Measurements from ENCODE around the gene RBBP4. TPM values are rescaled to one million over a fixed set of nuclear protein-coding genes. Genes with fewer than 3 reads are reported as not detected.

The RBBP4 gene
- total and polyA plus RNA-seq, 4 donors: 31.4 to 114 (median 73.5) TPM

DNA sequence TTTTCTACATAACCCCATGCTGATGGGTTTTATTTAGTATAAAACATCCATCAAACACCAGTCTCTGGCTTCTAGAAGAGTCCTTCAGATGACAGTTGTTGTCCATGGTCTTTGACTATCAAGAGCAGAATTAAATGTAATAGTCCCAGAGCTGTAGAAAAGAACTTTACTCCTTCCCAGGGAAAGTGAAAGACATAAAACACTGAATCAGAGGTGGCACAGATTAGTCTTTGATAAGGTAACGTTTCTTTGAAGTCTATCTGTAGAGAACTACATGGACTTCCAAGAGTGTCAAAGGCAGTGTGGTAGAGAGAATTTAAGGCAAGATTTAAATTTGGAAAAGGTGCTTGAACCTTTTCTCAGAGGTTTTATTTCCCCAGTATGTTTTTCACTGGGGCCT is 29.6 kb downstream of the RBBP4 start:
- Histone ChIP-seq H3K4me1 (ENCODE audit: control insufficient read depth in 1 of 2, insufficient read depth in 2 of 2, low read length in 2 of 2) (peaks cover 0 to 2% of the 10 kb centered on the region in 2 donors), H3K36me3 (ENCODE audit: control insufficient read depth in 1 of 2, insufficient read depth in 2 of 2, low read length in 1 of 2) (peaks cover 0 to 8% of the 10 kb centered on the region in 2 donors), H3K9me3 (ENCODE audit: control insufficient read depth, low read length) (no peaks in the 10 kb centered on the region), H3K4me3 (ENCODE audit: low read length in 2 of 2) (no peak overlapping the region), H3K27ac (ENCODE audit: low read depth in 1 of 2, low read length in 2 of 2) (no peak overlapping the region), H3K27me3 (ENCODE audit: control insufficient read depth in 1 of 2, insufficient read depth in 2 of 2, low read length in 1 of 2) (no peaks in the 10 kb centered on the region)
- WGBS, 2 donors: 62 to 71% methylated on average over 1 of the region's 1 CpG
- intact Hi-C loops (cut with DNase I): loop anchor here in 1 of 2 donors (2.0 kb wide), 1 partner anchor 50 kb away; no protein-coding TSS in a partner anchor
- ATAC-seq (ENCODE audit: low FRiP score) (no peak), DNase-seq (no peak)

DNA sequence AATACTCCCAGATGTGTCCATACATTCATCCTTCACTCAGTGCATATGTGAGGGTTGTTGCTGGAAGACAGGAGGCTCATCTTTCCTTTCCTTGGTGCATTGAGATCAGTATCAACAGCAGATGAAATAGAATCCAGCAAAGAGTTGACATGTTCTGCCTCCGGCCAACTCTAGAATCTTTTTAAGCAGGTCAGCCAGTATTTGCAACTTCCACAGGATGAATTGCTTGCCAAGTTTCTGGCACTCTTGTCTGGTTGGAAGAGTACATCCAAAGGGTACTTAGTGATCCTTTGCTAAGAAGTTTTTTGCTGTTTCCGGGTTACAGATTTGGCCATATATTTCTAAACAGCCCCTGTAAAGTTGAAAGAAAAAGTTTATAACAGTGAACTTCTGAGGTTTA is 30.5 kb downstream of the RBBP4 start:
- Histone ChIP-seq H3K9me3 (ENCODE audit: control insufficient read depth, low read length) (no peaks in the 10 kb centered on the region), H3K27ac (ENCODE audit: low read depth in 1 of 2, low read length in 2 of 2) (no peak overlapping the region), H3K4me1 (ENCODE audit: control insufficient read depth in 1 of 2, insufficient read depth in 2 of 2, low read length in 2 of 2) (peaks cover 0 to 2% of the 10 kb centered on the region in 2 donors), H3K27me3 (ENCODE audit: control insufficient read depth in 1 of 2, insufficient read depth in 2 of 2, low read length in 1 of 2) (no peaks in the 10 kb centered on the region), H3K36me3 (ENCODE audit: control insufficient read depth in 1 of 2, insufficient read depth in 2 of 2, low read length in 1 of 2) (peaks cover 0 to 6% of the 10 kb centered on the region in 2 donors), H3K4me3 (ENCODE audit: low read length in 2 of 2) (no peak overlapping the region)
- DNase-seq (no peak), ATAC-seq (ENCODE audit: low FRiP score) (peak; percentile 44)
- intact Hi-C loops (cut with DNase I): loop anchor here in 1 of 2 donors (2.0 kb wide), 1 partner anchor 49 kb away; no protein-coding TSS in a partner anchor
- 7% methylated on average over 2 of the region's 2 CpGs for WGBS, 2 donors

DNA sequence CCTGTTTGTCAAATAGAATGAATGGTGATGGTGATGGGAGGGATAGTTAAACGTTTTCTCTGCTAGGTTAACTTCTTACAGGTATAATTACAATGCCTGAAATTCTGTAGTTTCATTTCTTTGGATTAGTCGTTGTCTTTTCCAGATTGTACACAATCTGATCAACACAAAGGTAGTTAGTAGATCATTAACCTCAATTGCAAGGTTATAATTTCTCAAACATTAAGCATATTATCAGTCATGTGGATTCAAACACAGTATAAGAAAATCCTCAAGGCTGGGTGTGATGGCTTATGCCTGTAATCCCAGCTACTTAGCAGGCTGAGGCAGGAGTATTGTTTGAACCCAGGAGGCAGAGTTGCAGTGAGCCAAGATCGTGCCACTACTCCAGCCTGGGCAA is 31.0 kb downstream of the RBBP4 start:
- 71 to 75% methylated on average over 3 of the region's 3 CpGs for WGBS, 2 donors
- intact Hi-C loops (cut with DNase I): loop anchor here in 1 of 2 donors (2.0 kb wide), 1 partner anchor 49 kb away; no protein-coding TSS in a partner anchor
- Histone ChIP-seq H3K27ac (ENCODE audit: low read depth in 1 of 2, low read length in 2 of 2) (no peak overlapping the region), H3K27me3 (ENCODE audit: control insufficient read depth in 1 of 2, insufficient read depth in 2 of 2, low read length in 1 of 2) (no peaks in the 10 kb centered on the region), H3K36me3 (ENCODE audit: control insufficient read depth in 1 of 2, insufficient read depth in 2 of 2, low read length in 1 of 2) (peaks cover 0 to 6% of the 10 kb centered on the region in 2 donors), H3K4me1 (ENCODE audit: control insufficient read depth in 1 of 2, insufficient read depth in 2 of 2, low read length in 2 of 2) (peaks cover 0 to 2% of the 10 kb centered on the region in 2 donors), H3K4me3 (ENCODE audit: low read length in 2 of 2) (no peak overlapping the region), H3K9me3 (ENCODE audit: control insufficient read depth, low read length) (no peaks in the 10 kb centered on the region)
- no peak for ATAC-seq (ENCODE audit: low FRiP score)
- DNase-seq: no peak

- 58 to 63% methylated on average over 3 of the region's 3 CpGs for WGBS, 2 donors
- no peak for ATAC-seq (ENCODE audit: low FRiP score)
- H3K36me3 ChIP-seq (ENCODE audit: control insufficient read depth in 1 of 2, insufficient read depth in 2 of 2, low read length in 1 of 2): peaks cover 0 to 6% of the 10 kb centered on the region in 2 donors
These were observed 32.4 kb downstream of the RBBP4 start for GRCh38 chr1:32683397-32683796.

DNA sequence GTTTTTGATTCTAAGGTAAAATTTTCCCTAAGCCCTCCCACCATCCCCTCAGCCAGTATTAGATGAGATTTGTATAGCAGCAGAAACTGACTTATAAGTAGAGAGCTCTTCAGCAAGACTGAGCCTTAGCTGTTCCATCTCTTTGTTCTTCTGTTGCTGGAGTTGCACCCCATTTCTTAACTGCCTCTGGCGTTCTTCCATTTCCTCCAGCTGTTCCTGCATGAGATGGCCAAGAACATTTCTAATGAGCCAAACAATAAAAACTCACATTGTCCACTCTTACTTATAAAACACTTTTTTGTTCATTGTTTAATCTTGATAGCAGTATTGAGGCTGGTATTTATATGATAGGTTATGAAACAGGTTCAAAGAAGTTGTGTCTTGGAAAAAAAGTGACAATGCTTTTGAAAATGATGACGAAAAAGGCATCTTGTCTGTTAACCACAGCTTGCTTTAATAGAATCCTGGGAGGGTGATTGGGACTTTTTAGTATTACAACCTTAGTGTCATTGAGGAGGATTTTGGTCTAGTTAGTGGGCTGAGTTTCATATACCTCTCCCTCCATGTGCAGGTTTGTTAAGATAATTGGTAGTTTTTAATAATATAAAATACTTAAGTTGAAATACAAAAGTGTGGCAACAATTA is 33.3 kb downstream of the RBBP4 start:
- H3K4me1 ChIP-seq (ENCODE audit: control insufficient read depth in 1 of 2, insufficient read depth in 2 of 2, low read length in 2 of 2): peaks cover 0 to 2% of the 10 kb centered on the region in 2 donors
- DNase-seq: no peak
- intact Hi-C loops (cut with DNase I): no loop called here
- no peaks in the 10 kb centered on the region for H3K27me3 ChIP-seq (ENCODE audit: control insufficient read depth in 1 of 2, insufficient read depth in 2 of 2, low read length in 1 of 2)
- H3K9me3 ChIP-seq (ENCODE audit: control insufficient read depth, low read length): no peaks in the 10 kb centered on the region
- peaks cover 0 to 6% of the 10 kb centered on the region in 2 donors for H3K36me3 ChIP-seq (ENCODE audit: control insufficient read depth in 1 of 2, insufficient read depth in 2 of 2, low read length in 1 of 2)
- H3K4me3 ChIP-seq (ENCODE audit: low read length in 2 of 2): no peak overlapping the region
- WGBS, 2 donors: 40 to 42% methylated on average over 2 of the region's 2 CpGs
- no peak overlapping the region for H3K27ac ChIP-seq (ENCODE audit: low read depth in 1 of 2, low read length in 2 of 2)
- ATAC-seq (ENCODE audit: low FRiP score): peak; percentile 38

More at GRCh38 chr1:32683397-32683796, 32.4 kb downstream of the RBBP4 start:
- no peak overlapping the region for H3K4me3 ChIP-seq (ENCODE audit: low read length in 2 of 2)
- intact Hi-C loops (cut with DNase I): no loop called here
- no peaks in the 10 kb centered on the region for H3K27me3 ChIP-seq (ENCODE audit: control insufficient read depth in 1 of 2, insufficient read depth in 2 of 2, low read length in 1 of 2)
- DNase-seq: no peak
- peaks cover 0 to 2% of the 10 kb centered on the region in 2 donors for H3K4me1 ChIP-seq (ENCODE audit: control insufficient read depth in 1 of 2, insufficient read depth in 2 of 2, low read length in 2 of 2)
- no peak overlapping the region for H3K27ac ChIP-seq (ENCODE audit: low read depth in 1 of 2, low read length in 2 of 2)
- no peaks in the 10 kb centered on the region for H3K9me3 ChIP-seq (ENCODE audit: control insufficient read depth, low read length)

GRCh38 chr1:32685498-32685897 is 34.5 kb downstream of the RBBP4 start:
- H3K9me3 ChIP-seq (ENCODE audit: control insufficient read depth, low read length): no peaks in the 10 kb centered on the region
- ATAC-seq (ENCODE audit: low FRiP score): no peak
- H3K36me3 ChIP-seq (ENCODE audit: control insufficient read depth in 1 of 2, insufficient read depth in 2 of 2, low read length in 1 of 2): peaks cover 0 to 6% of the 10 kb centered on the region in 2 donors
- no peak overlapping the region for H3K4me3 ChIP-seq (ENCODE audit: low read length in 2 of 2)
- 59 to 60% methylated on average over 2 of the region's 2 CpGs for WGBS, 2 donors
- no peaks in the 10 kb centered on the region for H3K27me3 ChIP-seq (ENCODE audit: control insufficient read depth in 1 of 2, insufficient read depth in 2 of 2, low read length in 1 of 2)
- intact Hi-C loops (cut with DNase I): no loop called here
- DNase-seq: no peak
- H3K4me1 ChIP-seq (ENCODE audit: control insufficient read depth in 1 of 2, insufficient read depth in 2 of 2, low read length in 2 of 2): peaks cover 0 to 2% of the 10 kb centered on the region in 2 donors
- no peak overlapping the region for H3K27ac ChIP-seq (ENCODE audit: low read depth in 1 of 2, low read length in 2 of 2)

GRCh38 chr1:32686387-32686786 is 35.4 kb downstream of the RBBP4 start:
- ATAC-seq (ENCODE audit: low FRiP score): no peak
- WGBS, 2 donors: 91 to 97% methylated on average over 2 of the region's 2 CpGs
- H3K27ac ChIP-seq (ENCODE audit: low read depth in 1 of 2, low read length in 2 of 2): peak overlapping the region in 1 of 2 donors; percentile 19
- H3K4me1 ChIP-seq (ENCODE audit: control insufficient read depth in 1 of 2, insufficient read depth in 2 of 2, low read length in 2 of 2): peaks cover 0 to 2% of the 10 kb centered on the region in 2 donors
- intact Hi-C loops (cut with DNase I): no loop called here
- peaks cover 0 to 6% of the 10 kb centered on the region in 2 donors for H3K36me3 ChIP-seq (ENCODE audit: control insufficient read depth in 1 of 2, insufficient read depth in 2 of 2, low read length in 1 of 2)
- no peaks in the 10 kb centered on the region for H3K9me3 ChIP-seq (ENCODE audit: control insufficient read depth, low read length)
- no peaks in the 10 kb centered on the region for H3K27me3 ChIP-seq (ENCODE audit: control insufficient read depth in 1 of 2, insufficient read depth in 2 of 2, low read length in 1 of 2)
- no peak for DNase-seq
- H3K4me3 ChIP-seq (ENCODE audit: low read length in 2 of 2): no peak overlapping the region

- Histone ChIP-seq H3K4me3 (ENCODE audit: low read length in 2 of 2) (peak overlapping the region in 1 of 2 donors; percentile 34), H3K27me3 (ENCODE audit: control insufficient read depth in 1 of 2, insufficient read depth in 2 of 2, low read length in 1 of 2) (no peaks in the 10 kb centered on the region), H3K9me3 (ENCODE audit: control insufficient read depth, low read length) (no peaks in the 10 kb centered on the region), H3K36me3 (ENCODE audit: control insufficient read depth in 1 of 2, insufficient read depth in 2 of 2, low read length in 1 of 2) (no peaks in the 10 kb centered on the region), H3K27ac (ENCODE audit: low read depth in 1 of 2, low read length in 2 of 2) (peak overlapping the region; percentile 82 to 96), H3K4me1 (ENCODE audit: control insufficient read depth in 1 of 2, insufficient read depth in 2 of 2, low read length in 2 of 2) (peaks cover 2 to 3% of the 10 kb centered on the region in 2 donors)
- 30 to 33% methylated on average over 6 of the region's 6 CpGs for WGBS, 2 donors
- DNase-seq: peak; percentile 9 to 59
- ATAC-seq (ENCODE audit: low FRiP score): peak; percentile 55
- intact Hi-C loops (cut with DNase I): no loop called here
These were observed 42.6 kb downstream of the RBBP4 start for GRCh38 chr1:32693455-32694174.

Data from aorta (tissue), 5 donors.